ENCODE data around the gene UGDH.
"Not testable (repeated sequence)": the region's sequence is repeated elsewhere in the genome, so short reads cannot be mapped to it uniquely, and the experiment has no call there.

UGDH gene

DNA sequence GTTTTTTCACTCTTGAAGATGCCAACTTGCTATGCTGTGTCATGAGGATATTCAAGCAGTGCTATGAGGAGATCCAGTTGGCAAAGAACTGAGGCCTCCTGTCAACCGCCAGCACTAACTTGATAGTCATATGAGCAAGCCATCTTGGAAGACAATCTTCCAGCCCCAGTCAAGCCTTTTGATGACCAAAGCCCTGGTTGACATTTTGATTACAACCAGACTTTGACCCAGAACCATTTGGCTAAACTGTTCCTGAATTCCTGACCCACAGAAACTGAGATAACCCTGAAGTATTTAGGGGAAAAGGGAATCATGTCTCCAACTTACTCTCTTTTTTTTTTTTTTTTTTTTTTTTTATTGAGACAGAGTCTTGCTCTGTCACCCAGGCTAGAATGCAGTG is 32.9 kb downstream of the UGDH start:
- no peak for FAIRE-seq

DNA sequence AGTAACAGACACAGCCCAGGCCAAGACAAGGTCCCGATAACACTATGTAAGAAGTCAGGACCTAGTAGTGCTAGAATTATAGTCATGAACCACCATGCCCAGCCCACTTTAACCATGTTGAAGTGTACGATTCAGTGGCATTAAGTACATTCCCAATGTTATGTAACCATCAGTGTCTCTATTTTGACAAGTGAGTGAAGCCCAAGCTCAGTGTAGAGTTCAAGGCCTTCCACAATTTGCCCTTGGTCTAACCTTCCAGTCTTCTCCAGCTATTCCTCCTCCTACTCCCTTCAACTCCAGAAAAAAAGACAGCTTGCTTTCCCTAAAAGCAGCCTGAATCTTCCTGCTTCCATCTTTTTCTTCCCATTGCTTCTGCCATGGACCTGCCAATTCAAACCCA is 36.9 kb downstream of the UGDH start:
- FAIRE-seq, result no peak

DNA sequence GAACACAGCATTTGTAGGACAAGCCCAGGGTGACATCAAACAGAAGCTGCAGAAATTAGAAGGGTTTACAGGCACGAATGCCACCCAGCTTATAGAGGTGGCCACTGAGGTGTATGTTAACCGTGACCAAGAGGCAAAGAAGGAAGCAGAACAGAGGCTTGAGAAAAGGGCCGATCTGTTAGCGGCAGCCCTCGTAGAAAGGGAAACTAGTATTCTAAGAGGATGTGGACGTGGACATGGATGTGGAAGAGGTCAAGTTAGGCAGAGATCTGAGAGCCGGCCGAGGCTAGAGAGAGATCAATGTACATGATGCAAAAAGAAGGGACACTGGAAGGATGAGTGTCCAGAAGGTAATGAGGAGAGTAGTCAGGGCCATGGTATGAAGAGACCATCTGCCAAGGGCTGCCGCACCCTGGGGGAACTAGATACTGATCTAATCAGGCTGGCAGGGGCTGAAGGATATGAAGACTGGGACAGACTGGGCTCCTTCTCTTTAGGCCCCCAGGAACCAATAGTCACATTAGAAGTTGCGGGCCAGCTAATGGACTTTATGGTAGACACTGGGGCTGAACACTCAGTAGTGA is 40.9 kb downstream of the UGDH start:
- no peak for FAIRE-seq

DNA sequence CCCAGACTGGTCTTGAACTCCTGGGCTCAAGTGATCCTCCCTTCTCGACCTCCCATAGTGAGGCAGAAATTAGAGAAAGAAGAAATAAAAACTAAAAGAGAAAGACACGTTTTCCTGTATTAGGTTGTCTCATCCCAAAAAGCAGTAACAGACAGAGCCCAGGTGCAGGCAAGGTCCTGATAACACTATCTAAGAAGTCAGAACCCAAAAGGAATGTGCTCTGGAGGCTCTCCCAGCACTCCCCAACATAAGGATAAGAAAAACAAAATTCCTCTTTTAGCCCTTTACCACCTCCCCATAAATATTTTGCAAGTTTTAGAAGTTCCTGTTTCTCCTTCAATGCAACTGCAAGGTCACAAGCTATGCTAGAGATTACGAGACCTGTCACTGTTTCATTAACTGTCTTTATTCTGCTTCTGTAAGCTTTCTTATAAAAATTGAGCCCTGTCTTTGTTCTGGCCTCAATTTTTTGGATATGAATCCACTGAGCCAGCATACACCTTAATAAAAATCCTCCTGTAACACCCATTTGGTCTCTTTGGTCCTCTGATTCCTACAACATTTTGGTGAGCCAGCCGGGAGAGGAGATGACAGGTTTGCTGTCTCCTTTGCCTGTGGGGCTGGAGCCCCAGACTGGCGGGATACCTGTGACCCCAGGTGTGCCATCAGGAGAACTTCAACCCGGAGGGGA is 42.5 kb downstream of the UGDH start:
- FAIRE-seq, result no peak

DNA sequence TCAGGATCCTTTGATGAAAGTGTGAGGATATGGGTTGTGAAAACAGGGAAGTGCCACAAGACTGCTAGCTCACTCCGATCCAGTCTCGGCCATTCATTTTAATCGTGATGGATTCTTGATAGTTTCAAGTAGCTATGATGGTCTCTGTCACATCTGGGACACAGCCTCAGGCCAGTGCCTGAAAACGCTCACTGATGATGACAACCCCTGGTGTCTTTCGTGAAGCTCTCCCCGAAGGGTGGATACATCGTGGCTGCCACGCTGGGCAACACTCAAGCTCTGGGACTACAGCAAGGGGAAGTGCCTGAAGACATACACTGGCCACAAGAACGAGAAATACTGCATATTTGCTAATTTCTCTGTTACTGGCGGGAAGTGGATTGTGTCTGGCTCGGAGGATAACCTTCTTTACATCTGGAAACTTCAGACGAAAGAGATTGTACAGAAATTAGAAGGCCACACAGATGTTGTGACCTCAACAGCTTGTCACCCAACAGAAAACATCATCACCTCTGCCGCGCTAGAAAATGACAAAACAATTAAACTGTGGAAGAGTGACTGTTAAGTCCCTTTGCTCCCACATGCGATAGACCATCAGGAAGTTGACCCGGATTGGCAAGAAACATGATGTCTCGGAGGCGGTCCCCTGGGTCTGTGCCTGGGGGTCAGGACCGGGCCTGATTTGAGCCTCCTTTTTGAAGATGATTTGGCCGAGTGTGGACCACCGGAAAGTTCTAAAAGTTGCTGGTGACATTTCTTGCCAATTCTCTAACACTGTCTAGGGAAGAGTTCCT is 46.1 kb downstream of the UGDH start:
- no peak for FAIRE-seq

DNA sequence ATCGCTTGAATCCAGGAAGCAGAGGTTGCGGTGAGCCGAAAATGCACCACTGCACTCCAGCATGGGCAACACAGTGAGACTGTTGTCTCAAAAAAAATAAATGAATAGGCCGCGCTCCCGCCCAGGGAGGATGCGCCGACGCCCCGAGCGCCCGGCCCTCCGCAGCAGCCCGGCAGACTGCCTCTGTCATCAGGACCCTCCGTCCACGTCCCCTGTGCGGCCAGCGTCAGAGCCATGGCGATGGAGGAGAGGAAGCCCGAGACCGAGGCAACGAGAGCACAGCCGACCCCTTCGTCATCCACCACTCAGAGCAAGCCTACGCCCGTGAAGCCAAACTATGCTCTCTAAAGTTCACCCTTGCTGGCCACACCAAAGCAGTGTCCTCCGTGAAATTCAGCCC is 47.0 kb downstream of the UGDH start:
- no peak for FAIRE-seq

DNA sequence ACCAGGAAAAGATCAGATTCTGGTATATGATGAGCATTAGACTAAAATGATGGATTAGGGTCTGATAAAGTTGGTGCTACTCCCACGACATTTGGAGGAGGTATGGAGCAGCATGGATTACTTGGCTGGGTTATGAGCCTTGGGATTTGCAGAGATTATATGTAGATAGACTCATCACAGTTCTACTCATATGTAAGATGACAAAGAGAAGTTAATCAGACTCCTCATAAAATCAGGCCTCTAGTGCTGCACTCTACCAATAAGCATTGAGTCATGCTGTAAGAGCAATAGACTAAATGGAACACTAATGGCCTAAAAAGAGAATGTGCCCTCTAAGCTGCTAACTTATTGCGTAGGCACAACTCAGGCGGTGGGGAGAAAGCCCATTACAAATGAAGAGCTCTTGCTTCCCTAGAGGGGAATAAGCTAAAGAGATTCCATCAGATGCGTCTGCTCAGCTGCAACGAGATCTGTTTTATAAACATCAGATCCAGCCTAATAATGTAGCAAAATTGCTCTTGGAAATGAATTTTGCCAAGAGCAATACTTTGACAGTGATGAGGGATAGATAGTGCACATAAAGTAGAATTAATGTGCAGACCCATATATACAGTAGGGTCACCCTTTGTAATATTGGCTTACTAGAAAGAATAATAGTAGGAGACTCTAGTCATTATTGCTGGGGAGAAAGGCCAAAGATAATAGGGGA is 50.9 kb downstream of the UGDH start:
- no peak for FAIRE-seq

DNA sequence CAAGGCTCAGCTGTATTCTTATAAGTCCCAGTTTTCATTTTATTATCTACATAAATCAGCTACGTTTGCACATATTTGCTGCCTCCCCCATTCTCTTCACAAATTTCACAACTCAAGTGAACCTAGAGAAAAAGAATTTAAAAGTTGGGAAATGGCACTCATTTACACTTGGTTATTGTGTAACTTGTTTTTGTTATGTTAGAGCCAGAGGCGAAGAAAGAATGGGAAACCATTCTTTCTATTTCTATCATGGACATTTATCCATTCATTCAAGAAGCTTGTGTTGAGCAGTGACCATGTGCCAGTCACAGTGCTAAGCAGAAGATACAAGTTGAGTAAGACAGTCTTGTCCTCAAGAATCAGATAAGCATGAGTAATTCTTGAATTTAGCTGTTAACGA is 54.8 kb downstream of the UGDH start:
- no peak for FAIRE-seq

DNA sequence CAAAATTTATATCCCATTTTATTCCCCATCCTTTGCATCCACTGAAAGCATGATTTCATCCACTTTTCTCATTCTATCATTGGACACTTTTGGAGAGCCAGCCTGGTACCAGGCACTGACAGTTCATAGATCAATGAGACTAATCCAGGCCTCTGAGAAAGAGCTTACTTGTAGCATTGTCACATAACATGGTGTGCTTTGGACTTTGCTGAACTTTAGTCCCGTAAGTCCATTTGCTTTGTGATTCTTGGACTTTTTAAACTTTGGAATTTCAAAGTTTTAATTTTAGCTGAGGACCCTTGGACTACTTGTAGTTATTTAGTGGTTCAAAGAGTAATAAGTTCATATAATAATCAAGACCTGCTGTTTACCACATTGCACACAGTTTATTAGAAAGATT is 56.8 kb downstream of the UGDH start:
- no peak for FAIRE-seq

DNA sequence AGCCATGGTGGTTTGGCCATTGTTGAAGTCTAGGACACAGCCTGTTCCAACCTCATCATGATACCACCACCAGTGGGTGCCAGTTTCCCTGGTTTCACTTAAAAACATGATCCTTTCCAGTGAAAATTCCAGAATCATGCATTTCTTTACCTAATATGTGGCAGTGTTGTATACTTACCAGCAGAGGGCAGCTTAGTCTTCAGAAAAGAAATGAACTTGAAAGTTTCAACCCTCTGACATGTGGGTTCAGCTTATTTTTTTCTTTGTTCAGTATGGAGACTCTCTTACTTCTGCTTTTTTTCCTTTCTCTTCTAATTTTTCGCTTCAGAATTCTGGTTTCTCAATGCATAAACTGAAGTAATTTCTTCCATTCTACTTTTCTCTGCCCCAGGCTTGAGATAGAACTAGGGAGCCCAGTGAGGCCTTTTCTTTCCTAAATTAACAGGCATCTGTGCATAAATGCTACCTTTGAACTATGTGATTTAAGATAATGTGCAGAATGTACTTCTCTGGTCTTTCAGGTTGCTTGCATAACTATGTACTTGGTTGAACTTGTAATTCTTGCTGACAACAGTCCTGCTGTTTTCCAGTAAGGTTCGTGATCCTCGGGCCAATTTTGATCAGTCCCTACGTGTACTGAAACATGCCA is 57.7 kb downstream of the UGDH start:
- FAIRE-seq, result peak; percentile 98

DNA sequence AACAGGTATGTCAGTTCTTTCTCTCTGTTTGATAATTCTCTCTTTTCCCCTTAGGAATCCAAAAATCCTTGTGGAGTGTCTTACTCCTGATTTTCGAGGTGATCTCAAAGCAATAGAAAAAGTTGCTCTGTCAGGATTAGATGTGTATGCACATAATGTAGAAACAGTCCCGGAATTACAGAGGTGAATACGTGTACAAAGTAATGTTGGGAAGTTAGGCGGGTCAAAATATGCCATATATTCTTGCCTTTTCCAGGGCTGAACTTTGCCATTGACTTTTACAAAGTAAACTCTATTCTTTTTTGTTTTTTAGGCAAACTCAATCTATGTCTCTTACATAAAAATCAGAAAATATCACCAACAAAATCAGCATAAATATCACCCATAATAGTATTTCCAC is 59.8 kb downstream of the UGDH start:
- FAIRE-seq, result no peak

DNA sequence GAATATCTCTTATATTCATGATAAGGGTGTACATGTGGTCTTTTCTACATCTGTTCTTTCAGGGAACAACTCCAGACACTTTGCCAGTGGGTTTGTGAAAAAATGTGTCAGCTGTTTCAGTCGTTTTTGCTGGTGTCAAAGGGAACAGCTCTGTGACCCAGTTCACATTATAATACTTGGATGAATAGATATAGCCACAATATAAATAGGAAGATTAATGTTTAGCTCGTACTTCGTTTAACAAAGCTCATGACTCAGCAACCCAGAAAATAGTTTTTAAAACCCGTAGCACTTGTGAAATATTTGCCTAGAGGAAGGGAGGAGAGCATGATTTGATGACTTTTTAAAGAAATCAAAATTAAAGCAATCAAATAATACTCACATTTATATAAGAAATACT is 60.5 kb downstream of the UGDH start:
- FAIRE-seq, result no peak

DNA sequence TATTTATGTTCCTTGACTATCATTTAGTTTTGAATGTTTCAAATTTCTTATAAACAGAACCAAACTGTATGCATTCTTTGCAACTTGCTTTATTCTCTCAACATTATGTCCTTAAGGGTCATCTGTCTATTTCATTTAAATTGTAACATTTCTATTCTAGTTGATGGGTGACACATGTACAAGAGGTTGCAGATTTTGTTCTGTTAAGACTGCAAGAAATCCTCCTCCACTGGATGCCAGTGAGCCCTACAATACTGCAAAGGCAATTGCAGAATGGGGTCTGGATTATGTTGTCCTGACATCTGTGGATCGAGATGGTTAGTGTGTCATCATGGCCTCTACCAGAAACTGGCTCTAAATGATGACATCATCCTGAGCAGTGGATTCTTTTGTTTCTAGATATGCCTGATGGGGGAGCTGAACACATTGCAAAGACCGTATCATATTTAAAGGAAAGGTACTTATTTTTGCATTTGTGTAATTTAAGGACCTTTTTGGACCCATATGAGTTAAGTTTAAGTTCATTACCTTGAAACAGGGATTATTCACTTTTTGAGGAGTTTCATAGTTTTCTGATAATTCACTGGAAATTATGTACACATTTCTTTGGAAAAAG is 62.2 kb downstream of the UGDH start:
- peak; percentile 86 for FAIRE-seq

DNA sequence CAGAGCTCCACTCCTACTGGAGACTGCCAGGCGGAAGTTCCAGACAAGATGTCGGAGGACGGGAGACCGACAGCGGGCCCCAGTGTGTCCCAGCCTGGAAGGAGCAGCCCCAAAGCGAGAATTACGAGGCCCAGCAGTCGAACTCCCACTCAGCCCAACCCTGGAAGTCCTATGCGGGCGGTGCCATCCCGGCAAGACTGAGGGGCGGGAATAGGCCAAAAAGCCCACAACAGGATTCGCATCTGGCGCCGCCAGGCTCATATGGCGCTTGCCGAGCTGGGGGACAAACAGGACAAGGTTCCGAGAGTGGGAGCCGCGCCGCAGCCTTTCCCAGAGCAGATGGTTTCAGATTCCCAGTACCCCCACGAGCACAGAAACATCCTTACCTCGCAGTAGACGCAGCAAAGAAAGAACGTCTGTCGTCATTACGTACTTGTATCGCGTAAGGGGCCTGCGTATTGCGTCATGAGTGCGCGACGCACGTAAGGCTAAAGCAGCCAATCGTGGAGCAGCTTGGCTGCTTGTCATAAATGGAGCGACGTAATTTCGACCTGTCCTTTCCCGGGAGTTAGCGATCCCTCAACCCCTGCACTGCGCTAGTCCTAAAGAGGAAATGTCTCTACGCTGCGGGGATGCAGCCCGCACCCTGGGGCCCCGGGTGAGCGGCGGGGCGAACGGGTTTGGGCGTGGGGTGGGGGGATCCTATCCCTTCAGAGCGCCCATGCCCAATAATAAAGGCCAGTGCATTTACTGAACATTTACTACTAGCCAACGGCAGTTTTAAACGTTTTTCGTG is 68.5 kb downstream of the UGDH start, which contains the start of the genes LIAS and RPL9:
Gene LIAS (plus strand): TSS at position 552 of the 796 bp plus-strand sequence. CDS start 62 bp downstream, at position 614.
Gene RPL9 (minus strand): TSS at position 418 of the 796 bp plus-strand sequence. CDS start 483 bp downstream, outside the sequence.
- FAIRE-seq, result peak; percentile 91

DNA sequence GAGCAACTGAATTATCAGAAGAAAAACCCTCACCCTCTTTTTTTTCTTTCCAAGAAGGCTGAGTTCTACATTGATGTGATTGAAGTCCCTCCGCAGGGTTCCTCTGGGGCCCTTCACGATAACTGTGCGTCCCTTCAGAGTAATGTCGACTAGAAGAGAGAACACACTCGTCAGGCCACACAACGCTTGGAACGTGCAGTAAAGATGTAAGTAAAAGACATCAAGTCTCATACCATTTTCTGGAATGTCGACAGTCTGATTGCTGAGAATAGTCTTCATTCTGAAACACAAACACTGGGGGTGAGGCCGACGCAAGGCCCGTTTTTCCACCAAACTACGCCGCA is 69.1 kb downstream of the UGDH start:
- not testable (repeated sequence) for FAIRE-seq

DNA sequence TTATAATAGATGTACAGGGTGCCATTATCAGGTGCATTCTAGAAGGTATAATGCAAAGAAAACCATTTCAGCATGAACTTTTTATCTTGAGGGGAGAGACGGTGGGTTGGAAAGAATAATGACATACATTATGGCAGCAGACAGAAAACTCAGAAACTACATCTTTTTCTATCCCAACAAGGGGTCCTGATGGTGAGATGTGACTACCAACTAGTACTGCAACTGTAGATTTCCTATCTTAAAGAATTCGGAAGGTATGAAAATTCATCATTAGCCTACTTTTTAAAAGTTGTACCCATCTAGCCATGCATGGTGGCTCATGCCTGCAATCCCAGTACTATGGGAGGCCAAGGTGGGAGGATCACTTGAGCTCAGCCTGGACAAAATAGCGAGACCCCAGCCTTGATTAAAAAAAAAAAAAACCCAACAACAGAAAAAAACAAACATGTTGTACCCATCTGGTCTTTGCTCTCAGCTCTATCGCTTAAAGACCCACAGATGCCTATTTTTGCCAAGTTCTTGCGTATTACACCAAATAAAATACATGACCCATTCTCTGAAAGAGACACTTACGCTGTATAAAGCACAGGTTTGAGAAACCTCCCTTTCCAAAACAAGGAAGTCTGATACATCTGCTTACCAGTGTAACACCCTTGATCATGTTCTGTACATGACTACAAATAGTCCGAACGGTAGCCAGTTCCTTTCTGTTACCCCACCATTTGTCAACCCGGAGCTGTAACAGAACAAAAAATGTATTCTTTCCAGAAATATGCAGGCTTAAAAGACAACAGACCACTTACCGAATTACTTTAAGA is 70.1 kb downstream of the UGDH start:
- no peak for FAIRE-seq

DNA sequence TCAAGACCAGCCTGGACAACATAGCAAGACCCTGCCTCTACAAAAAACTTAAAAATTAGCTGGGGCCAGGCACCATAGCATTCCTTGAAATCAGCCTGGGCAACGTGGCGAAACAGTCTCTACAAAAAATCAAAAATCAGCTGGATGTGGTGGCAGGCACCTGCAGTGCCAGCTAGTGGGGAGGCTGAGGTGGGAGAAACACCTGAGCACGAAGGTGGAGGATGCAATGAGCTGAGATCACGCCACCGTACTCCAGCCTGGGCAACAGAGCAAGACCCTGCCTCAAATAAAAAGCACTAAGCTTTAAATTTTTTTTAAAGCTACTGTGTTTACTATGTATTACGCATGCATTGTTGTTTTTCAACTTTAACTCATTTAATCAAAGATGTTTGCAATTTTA is 71.8 kb downstream of the UGDH start:
- no peak for FAIRE-seq

DNA sequence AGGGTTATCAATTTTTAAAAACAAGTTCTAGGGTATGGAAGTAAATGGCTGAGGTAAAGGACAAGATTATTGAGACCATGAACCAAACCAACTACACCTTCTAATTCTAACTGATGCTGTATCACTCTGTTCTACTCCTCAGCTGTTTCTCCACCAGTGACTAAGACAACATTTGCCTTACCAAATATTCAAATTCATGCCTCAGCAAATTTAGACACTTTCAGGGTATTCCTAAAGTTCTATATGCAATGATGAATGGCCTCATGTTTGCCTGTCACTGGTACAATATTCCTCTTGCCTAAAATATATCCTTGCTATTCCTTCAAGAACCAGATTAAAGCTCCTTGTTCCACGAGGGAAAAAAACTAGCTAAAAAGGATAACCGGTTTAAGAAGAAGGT is 73.5 kb downstream of the UGDH start:
- no peak for FAIRE-seq

DNA sequence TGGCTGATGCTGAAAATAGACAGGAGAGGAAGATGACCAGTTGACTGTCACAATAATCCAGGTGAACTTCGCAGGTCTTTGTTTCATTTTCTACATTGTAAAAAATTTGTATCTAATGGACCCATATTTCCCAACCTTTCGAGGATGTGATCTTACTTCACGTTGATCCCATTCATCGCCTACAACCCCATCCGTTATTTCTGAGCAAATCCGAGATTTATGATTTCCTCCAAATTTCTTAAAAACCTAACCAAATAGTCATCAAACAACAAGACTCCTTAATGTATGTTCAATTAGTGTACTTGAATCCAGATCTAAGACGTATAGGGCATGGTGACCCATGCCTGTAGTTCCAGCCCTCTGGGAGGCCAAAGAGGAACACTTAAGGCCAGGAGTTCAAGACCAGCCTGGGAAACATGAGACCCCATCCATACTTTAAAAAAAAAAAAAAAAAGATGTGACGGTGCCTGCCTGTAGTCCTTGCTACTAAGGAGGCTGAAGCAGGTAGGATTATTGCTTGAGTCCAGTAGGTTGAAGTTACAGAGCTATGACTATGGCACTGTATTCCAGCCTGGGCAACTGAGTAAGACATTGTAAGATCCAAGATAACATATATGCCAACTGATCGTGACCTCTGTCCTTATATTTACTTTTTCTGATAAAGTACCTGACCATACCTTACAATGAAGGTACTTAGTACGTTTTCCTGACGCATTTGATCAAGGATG is 74.2 kb downstream of the UGDH start:
- no peak for FAIRE-seq
